HG02970 (cell line): ENCODE results near the gene PIK3C2A.

Source experiments
- ATAC-seq: cut with Tn5 transposase; IDR thresholded peaks from one replicate; pipeline ENCODE4 v1.9.1; 2021; ENCODE audit warnings: mild to moderate bottlenecking, moderate library complexity, moderate number of reproducible peaks; ENCODE audit not compliant: unreplicated experiment, low FRiP score

The PIK3C2A gene

GRCh38 chr11:17162376-17162775 is 45.4 kb downstream of the PIK3C2A start:
- no peak for ATAC-seq

GRCh38 chr11:17161515-17161914 is 46.3 kb downstream of the PIK3C2A start:
- no peak for ATAC-seq

GRCh38 chr11:17159441-17159840 is 48.3 kb downstream of the PIK3C2A start:
- no peak for ATAC-seq
